SU-DHL-6 (cell line): ENCODE results near the gene RIPPLY3.

Source experiments
- CTCF ChIP-seq: fragments of 200-600 bp; sonication (generic); IDR thresholded peaks from one replicate; pipeline ENCODE4 v1.5.1; 2017; ENCODE audit warnings: antibody characterized with exemption, mild to moderate bottlenecking, low read length, moderate library complexity; ENCODE audit not compliant: insufficient read depth, poor library complexity, severe bottlenecking
- EZH2phosphoT487 ChIP-seq: fragments of 200-600 bp; sonication (generic), shearing (Covaris generic); conservative IDR thresholded peaks from 2 replicates; pipeline ENCODE4 v1.6.1; 2018; ENCODE audit warnings: mild to moderate bottlenecking, antibody characterized with exemption, low read length, moderate library complexity, mixed read lengths

- TF ChIP-seq CTCF = no peak
- TF ChIP-seq EZH2phosphoT487 = no peak
Measured at GRCh38 chr21:36966066-36966820, 40.3 kb upstream of the RIPPLY3 start, which contains the start of gene HLCS.
